ENCODE measurements around the gene DUSP6. TPM values are rescaled to one million over a fixed set of nuclear protein-coding genes. Genes with fewer than 3 reads are reported as not detected.
A peak's percentile ranks its signal among the peaks of the same experiment; 100 is the strongest.

Gene DUSP6
- polyA plus RNA-seq, 4 donors, result 10.3 to 81.0 (median 24.1) TPM

- no peaks in the 10 kb centered on the region for H3K36me3 ChIP-seq (ENCODE audit: control insufficient read depth in 3 of 3, insufficient read depth in 2 of 3, low read depth in 1 of 3, low read length in 3 of 3)
- WGBS, 3 donors, result 82 to 90% (median 88%) methylated on average over 3 of the region's 3 CpGs
- H3K9me3 ChIP-seq (ENCODE audit: control insufficient read depth in 2 of 2, insufficient read depth in 1 of 2, low read depth in 1 of 2, low read length in 1 of 2), result no peaks in the 10 kb centered on the region
- no peak overlapping the region for H3K27ac ChIP-seq (ENCODE audit: low read depth in 1 of 3, low read length in 2 of 3)
- no peaks in the 10 kb centered on the region for H3K27me3 ChIP-seq (ENCODE audit: control insufficient read depth in 3 of 3, insufficient read depth in 3 of 3, low read length in 3 of 3)
- DNase-seq (no peak), FAIRE-seq (no peak)
- H3K4me1 ChIP-seq (ENCODE audit: control insufficient read depth in 3 of 3, insufficient read depth in 2 of 3, low read depth in 1 of 3, low read length in 2 of 3), result peaks cover 0 to 6% (median 0%) of the 10 kb centered on the region in 3 donors
- H3K4me3 ChIP-seq (ENCODE audit: low read depth in 1 of 3, low read length in 3 of 3), result no peak overlapping the region
Observed at GRCh38 chr12:89314060-89314761, 38.1 kb downstream of the DUSP6 start.

GRCh38 chr12:89311703-89312293, 40.5 kb downstream of the DUSP6 start:
- no peak for DNase-seq
- Histone ChIP-seq H3K27ac (ENCODE audit: low read depth in 1 of 3, low read length in 2 of 3) (no peak overlapping the region), H3K9me3 (ENCODE audit: control insufficient read depth in 2 of 2, insufficient read depth in 1 of 2, low read depth in 1 of 2, low read length in 1 of 2) (no peaks in the 10 kb centered on the region), H3K4me1 (ENCODE audit: control insufficient read depth in 3 of 3, insufficient read depth in 2 of 3, low read depth in 1 of 3, low read length in 2 of 3) (peaks cover 0 to 4% (median 0%) of the 10 kb centered on the region in 3 donors), H3K4me3 (ENCODE audit: low read depth in 1 of 3, low read length in 3 of 3) (no peak overlapping the region), H3K27me3 (ENCODE audit: control insufficient read depth in 3 of 3, insufficient read depth in 3 of 3, low read length in 3 of 3) (no peaks in the 10 kb centered on the region), H3K36me3 (ENCODE audit: control insufficient read depth in 3 of 3, insufficient read depth in 2 of 3, low read depth in 1 of 3, low read length in 3 of 3) (no peaks in the 10 kb centered on the region)
- no peak for FAIRE-seq
- 88 to 94% (median 92%) methylated on average over 4 of the region's 4 CpGs for WGBS, 3 donors

GRCh38 chr12:89309815-89310214, 42.5 kb downstream of the DUSP6 start:
- Histone ChIP-seq H3K4me3 (ENCODE audit: low read depth in 1 of 3, low read length in 3 of 3) (no peak overlapping the region), H3K4me1 (ENCODE audit: control insufficient read depth in 3 of 3, insufficient read depth in 2 of 3, low read depth in 1 of 3, low read length in 2 of 3) (no peaks in the 10 kb centered on the region), H3K27me3 (ENCODE audit: control insufficient read depth in 3 of 3, insufficient read depth in 3 of 3, low read length in 3 of 3) (no peaks in the 10 kb centered on the region), H3K9me3 (ENCODE audit: control insufficient read depth in 2 of 2, insufficient read depth in 1 of 2, low read depth in 1 of 2, low read length in 1 of 2) (no peaks in the 10 kb centered on the region), H3K36me3 (ENCODE audit: control insufficient read depth in 3 of 3, insufficient read depth in 2 of 3, low read depth in 1 of 3, low read length in 3 of 3) (no peaks in the 10 kb centered on the region), H3K27ac (ENCODE audit: low read depth in 1 of 3, low read length in 2 of 3) (no peak overlapping the region)
- DNase-seq (no peak), FAIRE-seq (no peak)
- WGBS, 3 donors, result 72 to 84% (median 77%) methylated on average over 4 of the region's 4 CpGs

- no peak overlapping the region for H3K27ac ChIP-seq (ENCODE audit: low read depth in 1 of 3, low read length in 2 of 3)
Observed at GRCh38 chr12:89309440-89309802, 42.9 kb downstream of the DUSP6 start.

GRCh38 chr12:89307474-89308253, 44.6 kb downstream of the DUSP6 start:
- H3K4me1 ChIP-seq (ENCODE audit: control insufficient read depth in 3 of 3, insufficient read depth in 2 of 3, low read depth in 1 of 3, low read length in 2 of 3), result no peaks in the 10 kb centered on the region
- no peaks in the 10 kb centered on the region for H3K27me3 ChIP-seq (ENCODE audit: control insufficient read depth in 3 of 3, insufficient read depth in 3 of 3, low read length in 3 of 3)
- H3K9me3 ChIP-seq (ENCODE audit: control insufficient read depth in 2 of 2, insufficient read depth in 1 of 2, low read depth in 1 of 2, low read length in 1 of 2), result no peaks in the 10 kb centered on the region
- FAIRE-seq (no peak), DNase-seq (peak in 1 of 2 donors; percentile 17)
- no peaks in the 10 kb centered on the region for H3K36me3 ChIP-seq (ENCODE audit: control insufficient read depth in 3 of 3, insufficient read depth in 2 of 3, low read depth in 1 of 3, low read length in 3 of 3)
- WGBS, 3 donors, result 70 to 79% (median 75%) methylated on average over 9 of the region's 9 CpGs
- H3K27ac ChIP-seq (ENCODE audit: low read depth in 1 of 3, low read length in 2 of 3), result no peak overlapping the region
- H3K4me3 ChIP-seq (ENCODE audit: low read depth in 1 of 3, low read length in 3 of 3), result no peak overlapping the region

More at GRCh38 chr12:89309440-89309802, 42.9 kb downstream of the DUSP6 start:
- Histone ChIP-seq H3K4me1 (ENCODE audit: control insufficient read depth in 3 of 3, insufficient read depth in 2 of 3, low read depth in 1 of 3, low read length in 2 of 3) (no peaks in the 10 kb centered on the region), H3K9me3 (ENCODE audit: control insufficient read depth in 2 of 2, insufficient read depth in 1 of 2, low read depth in 1 of 2, low read length in 1 of 2) (no peaks in the 10 kb centered on the region), H3K36me3 (ENCODE audit: control insufficient read depth in 3 of 3, insufficient read depth in 2 of 3, low read depth in 1 of 3, low read length in 3 of 3) (no peaks in the 10 kb centered on the region), H3K27me3 (ENCODE audit: control insufficient read depth in 3 of 3, insufficient read depth in 3 of 3, low read length in 3 of 3) (no peaks in the 10 kb centered on the region), H3K4me3 (ENCODE audit: low read depth in 1 of 3, low read length in 3 of 3) (no peak overlapping the region)
- FAIRE-seq, result no peak
- no peak for DNase-seq
- 75 to 83% (median 79%) methylated on average over 3 of the region's 3 CpGs for WGBS, 3 donors

- Histone ChIP-seq H3K36me3 (ENCODE audit: control insufficient read depth in 3 of 3, insufficient read depth in 2 of 3, low read depth in 1 of 3, low read length in 3 of 3) (no peaks in the 10 kb centered on the region), H3K27ac (ENCODE audit: low read depth in 1 of 3, low read length in 2 of 3) (no peak overlapping the region), H3K27me3 (ENCODE audit: control insufficient read depth in 3 of 3, insufficient read depth in 3 of 3, low read length in 3 of 3) (no peaks in the 10 kb centered on the region), H3K4me3 (ENCODE audit: low read depth in 1 of 3, low read length in 3 of 3) (no peak overlapping the region), H3K9me3 (ENCODE audit: control insufficient read depth in 2 of 2, insufficient read depth in 1 of 2, low read depth in 1 of 2, low read length in 1 of 2) (no peaks in the 10 kb centered on the region), H3K4me1 (ENCODE audit: control insufficient read depth in 3 of 3, insufficient read depth in 2 of 3, low read depth in 1 of 3, low read length in 2 of 3) (no peaks in the 10 kb centered on the region)
- no peak for FAIRE-seq
- 71 to 74% (median 73%) methylated on average over 5 of the region's 5 CpGs for WGBS, 3 donors
- no peak for DNase-seq
Observed at GRCh38 chr12:89306827-89307473, 45.4 kb downstream of the DUSP6 start.

- FAIRE-seq, result no peak
- no peaks in the 10 kb centered on the region for H3K4me1 ChIP-seq (ENCODE audit: control insufficient read depth in 3 of 3, insufficient read depth in 2 of 3, low read depth in 1 of 3, low read length in 2 of 3)
- no peak for DNase-seq
- H3K27ac ChIP-seq (ENCODE audit: low read depth in 1 of 3, low read length in 2 of 3), result no peak overlapping the region
- no peaks in the 10 kb centered on the region for H3K9me3 ChIP-seq (ENCODE audit: control insufficient read depth in 2 of 2, insufficient read depth in 1 of 2, low read depth in 1 of 2, low read length in 1 of 2)
- WGBS, 3 donors, result 80 to 89% (median 81%) methylated on average over 1 of the region's 1 CpG
- no peaks in the 10 kb centered on the region for H3K27me3 ChIP-seq (ENCODE audit: control insufficient read depth in 3 of 3, insufficient read depth in 3 of 3, low read length in 3 of 3)
- H3K36me3 ChIP-seq (ENCODE audit: control insufficient read depth in 3 of 3, insufficient read depth in 2 of 3, low read depth in 1 of 3, low read length in 3 of 3), result no peaks in the 10 kb centered on the region
- no peak overlapping the region for H3K4me3 ChIP-seq (ENCODE audit: low read depth in 1 of 3, low read length in 3 of 3)
Observed at GRCh38 chr12:89305373-89305772, 46.9 kb downstream of the DUSP6 start.

- H3K9me3 ChIP-seq (ENCODE audit: control insufficient read depth in 2 of 2, insufficient read depth in 1 of 2, low read depth in 1 of 2, low read length in 1 of 2), result no peaks in the 10 kb centered on the region
- FAIRE-seq (no peak), DNase-seq (no peak)
- no peaks in the 10 kb centered on the region for H3K36me3 ChIP-seq (ENCODE audit: control insufficient read depth in 3 of 3, insufficient read depth in 2 of 3, low read depth in 1 of 3, low read length in 3 of 3)
- H3K4me1 ChIP-seq (ENCODE audit: control insufficient read depth in 3 of 3, insufficient read depth in 2 of 3, low read depth in 1 of 3, low read length in 2 of 3), result no peaks in the 10 kb centered on the region
- H3K4me3 ChIP-seq (ENCODE audit: low read depth in 1 of 3, low read length in 3 of 3), result no peak overlapping the region
- H3K27ac ChIP-seq (ENCODE audit: low read depth in 1 of 3, low read length in 2 of 3), result no peak overlapping the region
- no peaks in the 10 kb centered on the region for H3K27me3 ChIP-seq (ENCODE audit: control insufficient read depth in 3 of 3, insufficient read depth in 3 of 3, low read length in 3 of 3)
- WGBS, 3 donors, result 25 to 77% (median 25%) methylated on average over 2 of the region's 2 CpGs
Observed at GRCh38 chr12:89299931-89300330, 52.4 kb downstream of the DUSP6 start.
